Stimulated activated CD4-positive, alpha-beta T cell treated with anti-CD3 and anti-CD28 coated beads, Interleukin-15, amount 100 ng/mL, for 24 hours (primary cell): ENCODE results near the gene TIAM1.

Source experiments
- DNase-seq: peaks from one replicate; pipeline ENCODE4 v3.0.0-alpha.2; 2020

The TIAM1 gene

GRCh38 chr21:31201144-31201543 lies 142.9 kb downstream of the TIAM1 start:
- DNase-seq, result no peak

- DNase-seq, result no peak
These were observed 145.5 kb downstream of the TIAM1 start for GRCh38 chr21:31198575-31198974.

GRCh38 chr21:31196724-31197123 lies 147.3 kb downstream of the TIAM1 start:
- DNase-seq, result no peak

GRCh38 chr21:31195334-31196015 lies 148.6 kb downstream of the TIAM1 start:
- no peak for DNase-seq

- no peak for DNase-seq
These were observed 149.4 kb downstream of the TIAM1 start for GRCh38 chr21:31194510-31195293.

GRCh38 chr21:31193761-31194160 lies 150.3 kb downstream of the TIAM1 start:
- no peak for DNase-seq

- DNase-seq, result peak; percentile 42
These were observed 152.5 kb downstream of the TIAM1 start for GRCh38 chr21:31191553-31191952.

- no peak for DNase-seq
These were observed 153.5 kb downstream of the TIAM1 start for GRCh38 chr21:31190516-31190915.

- no peak for DNase-seq
These were observed 156.6 kb downstream of the TIAM1 start for GRCh38 chr21:31187499-31187898.

GRCh38 chr21:31186916-31187315 lies 157.1 kb downstream of the TIAM1 start:
- no peak for DNase-seq

GRCh38 chr21:31185663-31186062 lies 158.4 kb downstream of the TIAM1 start:
- DNase-seq, result no peak

GRCh38 chr21:31184876-31185275 lies 159.2 kb downstream of the TIAM1 start:
- DNase-seq, result no peak

GRCh38 chr21:31184459-31184858 lies 159.6 kb downstream of the TIAM1 start:
- peak; percentile 88 for DNase-seq

- peak; percentile 77 for DNase-seq
These were observed 161.6 kb downstream of the TIAM1 start for GRCh38 chr21:31182231-31183140.

- DNase-seq, result peak; percentile 43
These were observed 162.8 kb downstream of the TIAM1 start for GRCh38 chr21:31181082-31181750.

GRCh38 chr21:31180256-31181081 lies 163.6 kb downstream of the TIAM1 start:
- DNase-seq, result no peak

GRCh38 chr21:31176725-31177124 lies 167.3 kb downstream of the TIAM1 start:
- no peak for DNase-seq

GRCh38 chr21:31176080-31176551 lies 167.9 kb downstream of the TIAM1 start:
- DNase-seq, result no peak

- DNase-seq, result peak; percentile 72
These were observed 170.0 kb downstream of the TIAM1 start for GRCh38 chr21:31173881-31174555.

GRCh38 chr21:31172328-31172727 lies 171.7 kb downstream of the TIAM1 start:
- DNase-seq, result no peak
